HepG2 (cell line): ENCODE results near the gene IRF2.

ENCODE experiments used
- BHLHE40 ChIP-seq: IDR thresholded peaks from 2 replicates; pipeline ENCODE4 v1.6.1; 2011; ENCODE audit warnings: low read length, improper control_type of control experiment
- EP300 ChIP-seq, 3 experiments: sonication (generic) in 1 of 3; formaldehyde crosslinking in 1 of 3; IDR thresholded peaks; 2 replicates each; pipeline versions ENCODE4 v1.5.1 to v1.6.1; 2011 to 2020; ENCODE audit warnings: low read depth in 2 of 3, low read length in 2 of 3, borderline replicate concordance in 1 of 3, improper control_type of control experiment in 1 of 3, mild to moderate bottlenecking in 1 of 3, missing genetic modification reagents in 1 of 3, moderate library complexity in 1 of 3
- KAT7 ChIP-seq: IDR thresholded peaks from 2 replicates; pipeline ENCODE4 v1.6.1; 2018; ENCODE audit warnings: borderline replicate concordance, missing compliant biosample characterization
- NFYC ChIP-seq: IDR thresholded peaks from 2 replicates; pipeline ENCODE4 v1.6.1; 2016; ENCODE audit warnings: missing genetic modification reagents, missing compliant biosample characterization
- POLR2A ChIP-seq, 2 experiments: IDR thresholded peaks; 2 replicates each; pipeline ENCODE4 v1.6.1; 2011; ENCODE audit warnings: low read depth in 2 of 2, low read length in 2 of 2, mild to moderate bottlenecking in 1 of 2, moderate library complexity in 1 of 2; ENCODE audit not compliant: insufficient read depth in 1 of 2
- POLR2G ChIP-seq: fragments of 200-400 bp; formaldehyde crosslinking; IDR thresholded peaks from 2 replicates; pipeline ENCODE4 v1.6.1; 2018; ENCODE audit warnings: mild to moderate bottlenecking, low read depth, low read length, moderate library complexity
- RFX5 ChIP-seq: IDR thresholded peaks from 2 replicates; pipeline ENCODE4 v1.6.1; 2011; ENCODE audit warnings: low read depth, low read length, improper control_type of control experiment
- SMC3 ChIP-seq: IDR thresholded peaks from 2 replicates; pipeline ENCODE4 v1.6.1; 2011; ENCODE audit warnings: low read length, improper control_type of control experiment
- SP1 ChIP-seq, 2 experiments: fragments of 450-650 bp in 1 of 2; sonication (generic) in 1 of 2; formaldehyde crosslinking in 1 of 2; IDR thresholded peaks; 2 replicates each; pipeline versions ENCODE4 v1.4.0 to v1.6.1; 2016 to 2020; ENCODE audit warnings: missing genetic modification reagents in 1 of 2
- ZBTB8A ChIP-seq: sonication (generic); formaldehyde crosslinking; IDR thresholded peaks from 2 replicates; pipeline ENCODE4 v1.4.0; 2020; ENCODE audit warnings: mild to moderate bottlenecking, low read depth, missing genetic modification reagents, borderline replicate concordance
- ZMYM4 ChIP-seq: sonication (generic); formaldehyde crosslinking; IDR thresholded peaks from 2 replicates; pipeline ENCODE4 v1.8.1; 2023; ENCODE audit warnings: mild to moderate bottlenecking, missing genetic modification reagents
- ZNF253 ChIP-seq: sonication (generic); formaldehyde crosslinking; IDR thresholded peaks from 2 replicates; pipeline ENCODE4 v1.8.0; 2022; ENCODE audit warnings: mild to moderate bottlenecking, missing genetic modification reagents, borderline replicate concordance
- TF ChIP-seq, protein P1 (sequence below): sonication (generic); formaldehyde crosslinking; conservative IDR thresholded peaks from 2 replicates; pipeline ENCODE4 v1.5.0; 2020; ENCODE audit warnings: missing genetic modification reagents
- TF ChIP-seq, protein P2 (sequence below): sonication (generic); formaldehyde crosslinking; IDR thresholded peaks from 2 replicates; pipeline ENCODE4 v1.5.0; 2020; ENCODE audit warnings: mild to moderate bottlenecking, missing genetic modification reagents, moderate library complexity

DNA sequence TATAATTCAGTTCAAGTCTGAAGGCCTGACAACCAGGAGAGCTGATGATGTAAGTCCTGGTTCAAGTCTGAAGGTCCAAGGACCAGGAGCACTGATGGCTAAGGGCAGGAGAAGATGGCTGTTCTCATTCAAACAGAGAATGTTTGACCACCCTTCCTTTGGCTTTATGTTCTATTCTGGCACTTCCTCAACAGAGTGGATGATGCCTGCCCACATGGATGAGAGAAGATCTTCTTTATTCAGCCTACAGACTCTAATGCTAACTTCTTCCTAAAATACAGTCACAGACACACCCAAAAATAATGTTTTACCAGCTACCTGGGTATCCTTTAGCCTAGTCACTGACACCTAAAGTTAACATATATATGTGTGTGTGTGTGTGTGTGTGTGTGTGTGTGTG is 25.6 kb upstream of the IRF2 start:
- TF ChIP-seq KAT7 (no peak), ZMYM4 (CRISPR knock-in tag) (no peak), RFX5 (no peak), POLR2A (IDR thresholded peaks at IDR 0.05; ENCODE audit: insufficient read depth in 1 of 2, low read depth in 2 of 2, low read length in 2 of 2) (no peak), BHLHE40 (no peak), SMC3 (no peak), ZBTB8A (CRISPR knock-in tag) (no peak), NFYC (CRISPR knock-in tag) (no peak), POLR2G (no peak), ZNF253 (CRISPR knock-in tag) (no peak), EP300 (IDR thresholded peaks at IDR 0.05; ENCODE audit: low read depth in 2 of 2, low read length in 2 of 2) (no peak), EP300 (CRISPR knock-in tag; IDR thresholded peaks at IDR 0.05; ENCODE audit: borderline replicate concordance) (no peak), SP1 (IDR thresholded peaks at IDR 0.05) (no peak), SP1 (CRISPR knock-in tag; IDR thresholded peaks at IDR 0.05) (no peak)
- TF ChIP-seq, protein P1, sequence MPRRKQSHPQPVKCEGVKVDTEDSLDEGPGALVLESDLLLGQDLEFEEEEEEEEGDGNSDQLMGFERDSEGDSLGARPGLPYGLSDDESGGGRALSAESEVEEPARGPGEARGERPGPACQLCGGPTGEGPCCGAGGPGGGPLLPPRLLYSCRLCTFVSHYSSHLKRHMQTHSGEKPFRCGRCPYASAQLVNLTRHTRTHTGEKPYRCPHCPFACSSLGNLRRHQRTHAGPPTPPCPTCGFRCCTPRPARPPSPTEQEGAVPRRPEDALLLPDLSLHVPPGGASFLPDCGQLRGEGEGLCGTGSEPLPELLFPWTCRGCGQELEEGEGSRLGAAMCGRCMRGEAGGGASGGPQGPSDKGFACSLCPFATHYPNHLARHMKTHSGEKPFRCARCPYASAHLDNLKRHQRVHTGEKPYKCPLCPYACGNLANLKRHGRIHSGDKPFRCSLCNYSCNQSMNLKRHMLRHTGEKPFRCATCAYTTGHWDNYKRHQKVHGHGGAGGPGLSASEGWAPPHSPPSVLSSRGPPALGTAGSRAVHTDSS (CRISPR knock-in tag): no peak
- TF ChIP-seq, protein P2, sequence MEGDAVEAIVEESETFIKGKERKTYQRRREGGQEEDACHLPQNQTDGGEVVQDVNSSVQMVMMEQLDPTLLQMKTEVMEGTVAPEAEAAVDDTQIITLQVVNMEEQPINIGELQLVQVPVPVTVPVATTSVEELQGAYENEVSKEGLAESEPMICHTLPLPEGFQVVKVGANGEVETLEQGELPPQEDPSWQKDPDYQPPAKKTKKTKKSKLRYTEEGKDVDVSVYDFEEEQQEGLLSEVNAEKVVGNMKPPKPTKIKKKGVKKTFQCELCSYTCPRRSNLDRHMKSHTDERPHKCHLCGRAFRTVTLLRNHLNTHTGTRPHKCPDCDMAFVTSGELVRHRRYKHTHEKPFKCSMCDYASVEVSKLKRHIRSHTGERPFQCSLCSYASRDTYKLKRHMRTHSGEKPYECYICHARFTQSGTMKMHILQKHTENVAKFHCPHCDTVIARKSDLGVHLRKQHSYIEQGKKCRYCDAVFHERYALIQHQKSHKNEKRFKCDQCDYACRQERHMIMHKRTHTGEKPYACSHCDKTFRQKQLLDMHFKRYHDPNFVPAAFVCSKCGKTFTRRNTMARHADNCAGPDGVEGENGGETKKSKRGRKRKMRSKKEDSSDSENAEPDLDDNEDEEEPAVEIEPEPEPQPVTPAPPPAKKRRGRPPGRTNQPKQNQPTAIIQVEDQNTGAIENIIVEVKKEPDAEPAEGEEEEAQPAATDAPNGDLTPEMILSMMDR (CRISPR knock-in tag): no peak
